ENCODE results near the gene TMCO4. TPM values are rescaled to one million over a fixed set of nuclear protein-coding genes. Genes with fewer than 3 reads are reported as not detected.
"Not testable (repeated sequence)": the region's sequence is repeated elsewhere in the genome, so short reads cannot be mapped to it uniquely, and the experiment has no call there.

TMCO4 gene
- polyA plus RNA-seq, 1 donor, result 3.0 TPM

GRCh38 chr1:19640363-19641316 lies 159.1 kb downstream of the TMCO4 start:
- DNase-seq (ENCODE audit: low read depth), result no peak

DNA sequence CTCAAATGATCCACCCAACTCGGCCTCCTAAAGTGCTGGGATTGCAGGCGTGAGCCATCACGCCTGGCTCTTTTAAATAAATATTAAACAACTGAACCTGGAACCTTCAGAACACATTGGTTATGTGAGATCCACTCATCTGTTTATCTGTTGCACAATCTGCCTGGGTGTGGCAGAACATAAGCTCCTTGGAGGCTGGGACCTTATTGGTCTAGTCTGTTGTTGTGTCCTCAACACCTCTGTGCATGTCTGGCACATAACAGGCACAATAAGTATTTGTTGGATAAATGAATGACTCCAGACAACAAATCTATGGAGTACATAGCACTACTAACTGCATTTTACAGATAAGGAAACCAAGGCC lies 159.7 kb downstream of the TMCO4 start:
- no peak for DNase-seq (ENCODE audit: low read depth)

DNA sequence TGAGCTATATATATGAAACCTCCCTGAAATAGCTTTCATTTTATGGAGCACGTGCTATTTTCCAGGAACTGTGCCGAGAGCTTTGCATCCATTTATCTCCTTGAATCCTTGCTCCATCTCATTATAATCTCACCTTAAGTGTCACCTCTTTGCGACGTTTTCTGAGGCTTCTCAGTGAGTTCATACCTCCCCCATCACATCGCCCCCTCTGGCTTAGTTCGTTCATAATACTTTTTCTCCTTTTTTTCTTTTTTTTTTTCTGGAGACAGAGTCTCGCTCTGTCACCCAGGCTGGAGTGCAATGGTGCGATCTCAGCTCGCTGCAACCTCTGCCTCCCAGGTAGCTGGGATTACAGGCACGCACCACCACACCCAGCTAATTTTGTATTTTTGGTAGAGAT lies 160.5 kb downstream of the TMCO4 start:
- not testable (repeated sequence) for DNase-seq (ENCODE audit: low read depth)

DNA sequence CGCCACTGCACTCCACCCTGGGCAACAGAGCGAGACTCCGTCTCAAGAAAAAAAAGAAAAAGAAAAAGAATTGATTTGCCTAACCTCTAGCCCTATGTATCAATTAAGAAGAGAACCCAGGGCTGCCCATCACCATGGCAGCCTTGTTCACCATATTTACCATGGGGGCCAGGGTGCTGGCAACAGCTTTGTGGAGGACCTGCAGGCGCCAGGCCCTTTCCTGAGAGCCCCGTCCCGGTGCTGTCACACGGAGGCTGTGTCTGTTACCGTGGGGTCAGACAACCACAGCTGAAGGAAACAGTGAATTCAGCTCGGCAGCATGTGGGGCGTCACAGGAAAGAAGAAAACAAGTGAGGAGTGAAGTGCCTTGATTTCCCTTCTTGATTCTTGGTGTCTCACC lies 162.1 kb downstream of the TMCO4 start:
- no peak for DNase-seq (ENCODE audit: low read depth)

DNA sequence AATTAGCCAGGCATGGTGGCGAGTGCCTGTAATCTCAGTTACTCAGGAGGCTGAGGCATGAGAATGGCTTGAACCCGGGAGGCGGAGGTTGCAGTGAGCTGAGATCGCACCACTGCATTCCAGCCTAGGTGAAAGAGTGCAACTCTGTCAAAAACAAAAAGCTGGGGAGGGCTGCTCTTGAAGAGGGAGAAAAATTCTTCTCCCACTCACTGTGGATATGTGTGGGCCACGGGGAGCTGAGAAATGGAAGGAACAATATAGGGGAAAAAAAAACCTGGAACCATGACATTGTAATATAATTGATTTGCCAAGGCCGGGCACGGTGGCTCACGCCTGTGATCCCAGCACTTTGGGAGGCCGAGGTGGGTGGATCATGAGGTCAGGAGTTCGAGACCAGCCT lies 163.0 kb downstream of the TMCO4 start:
- not testable (repeated sequence) for DNase-seq (ENCODE audit: low read depth)

- DNase-seq (ENCODE audit: low read depth), result no peak
Observed at GRCh38 chr1:19636065-19636464, 163.7 kb downstream of the TMCO4 start.

GRCh38 chr1:19635646-19636045 lies 164.1 kb downstream of the TMCO4 start:
- DNase-seq (ENCODE audit: low read depth), result no peak

- not testable (repeated sequence) for DNase-seq (ENCODE audit: low read depth)
Observed at GRCh38 chr1:19635064-19635463, 164.7 kb downstream of the TMCO4 start.

- DNase-seq (ENCODE audit: low read depth), result no peak
Observed at GRCh38 chr1:19633106-19633505, 166.6 kb downstream of the TMCO4 start.

Other genes starting within 250 kb of the TMCO4 start
- 28.2 TPM for gene NBL1, start 155.6 kb downstream of the TMCO4 start, polyA plus RNA-seq (ENCODE audit: insufficient read length)
- not detected for gene HTR6, start 135.0 kb downstream of the TMCO4 start, polyA plus RNA-seq (ENCODE audit: insufficient read length)
- gene RNF186, start 15.4 kb upstream of the TMCO4 start, polyA plus RNA-seq (ENCODE audit: insufficient read length), result 0.20 TPM
- gene OTUD3, start 82.5 kb upstream of the TMCO4 start, polyA plus RNA-seq (ENCODE audit: insufficient read length), result 7.9 TPM
- gene PLA2G2E, start 123.7 kb upstream of the TMCO4 start, polyA plus RNA-seq (ENCODE audit: insufficient read length), result not detected
- gene PLA2G2A, start 179.7 kb upstream of the TMCO4 start, polyA plus RNA-seq (ENCODE audit: insufficient read length), result 0.57 TPM

Data from forelimb muscle (tissue), 1 donor.